ENCODE data around the gene PPFIA2.
A peak's percentile ranks its signal among the peaks of the same experiment; 100 is the strongest.

The PPFIA2 gene

GRCh38 chr12:81333812-81334211 lies 425.3 kb downstream of the PPFIA2 start:
- DNase-seq, result no peak

DNA sequence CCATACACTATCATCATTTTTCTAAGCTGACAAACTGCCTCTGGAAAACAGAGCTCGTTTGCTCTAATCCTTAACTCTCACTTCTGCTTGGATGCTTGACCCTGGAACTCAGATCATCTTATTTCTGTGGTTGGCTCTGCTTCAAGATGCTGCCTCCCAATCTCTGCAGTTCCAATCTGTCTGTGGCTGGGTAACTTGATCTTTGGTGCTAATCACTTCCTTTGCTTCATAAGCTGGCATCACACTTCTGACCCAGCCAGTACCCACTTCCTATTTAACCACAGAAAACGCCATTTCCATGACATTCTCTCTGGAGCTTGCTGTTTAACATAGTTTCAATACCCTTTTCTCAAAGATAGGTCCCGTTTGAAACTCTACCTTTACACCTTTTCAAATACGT lies 427.1 kb downstream of the PPFIA2 start:
- no peak for DNase-seq

- no peak for DNase-seq
Observed at GRCh38 chr12:81330480-81330879, 428.7 kb downstream of the PPFIA2 start.

GRCh38 chr12:81329085-81329484 lies 430.1 kb downstream of the PPFIA2 start:
- no peak for DNase-seq

DNA sequence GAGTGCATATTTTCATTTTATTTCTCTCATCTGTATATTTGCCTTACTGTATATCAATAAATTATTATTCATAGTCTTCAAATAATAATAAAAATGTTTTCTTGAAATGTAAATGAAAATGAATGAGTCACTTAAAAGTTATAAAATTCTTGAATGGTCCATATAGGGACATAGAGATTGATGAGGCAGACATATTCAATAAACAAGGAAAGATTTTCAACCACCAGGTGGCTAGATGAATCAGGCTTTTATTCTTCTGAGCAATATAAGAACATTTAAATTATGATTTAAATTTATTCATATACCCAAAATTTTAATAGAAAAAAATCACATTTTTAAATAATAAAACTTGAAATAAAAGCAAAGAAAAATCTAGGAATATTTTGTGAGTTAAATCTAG lies 431.7 kb downstream of the PPFIA2 start:
- DNase-seq, result no peak

DNA sequence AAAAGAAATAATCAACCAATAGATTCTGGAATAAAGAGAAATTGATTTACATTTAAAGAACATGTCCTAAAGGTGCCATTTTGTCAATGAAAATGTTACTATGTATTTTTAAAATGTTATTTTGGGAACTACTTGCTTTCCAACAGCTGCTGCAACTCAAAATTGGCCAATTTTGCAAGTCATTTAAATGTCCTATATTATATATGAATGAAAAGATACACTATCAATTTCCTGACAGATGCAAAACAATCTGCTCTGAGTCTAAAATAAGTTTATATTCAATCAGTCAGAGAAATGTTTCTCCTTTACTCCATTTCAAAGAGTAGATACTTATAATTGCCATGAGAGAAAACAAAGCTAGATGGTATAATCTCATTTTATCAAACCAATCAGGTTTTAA lies 434.1 kb downstream of the PPFIA2 start:
- DNase-seq, result no peak

DNA sequence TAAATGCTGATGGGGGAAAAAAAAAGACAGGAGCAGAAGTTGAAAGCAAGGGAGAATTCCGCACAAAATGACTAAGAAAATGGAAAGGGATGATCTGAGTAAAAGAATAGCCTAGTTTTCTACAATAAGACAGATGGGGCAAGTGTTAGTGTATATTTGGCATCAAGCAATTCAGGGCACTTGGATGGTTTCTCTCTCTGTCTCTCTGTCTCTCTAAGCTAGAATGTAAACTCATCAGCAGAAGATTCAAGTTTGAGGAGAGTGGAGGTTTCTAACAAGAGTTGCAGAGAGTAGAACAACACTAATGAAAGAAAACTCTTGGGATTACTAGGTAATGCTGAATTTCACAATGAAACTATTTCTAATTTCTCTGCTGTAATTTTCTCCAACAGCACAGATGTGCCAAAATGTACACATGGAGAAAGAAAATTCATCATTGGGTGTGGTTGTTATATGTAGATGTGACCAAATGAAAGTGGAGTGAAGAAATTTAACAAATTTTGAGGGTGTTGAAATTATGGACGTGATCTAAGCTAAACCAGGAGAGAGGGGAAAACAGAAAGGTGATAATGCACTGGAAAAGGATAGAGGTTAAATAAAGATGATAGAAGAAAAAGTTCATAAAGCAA lies 444.1 kb downstream of the PPFIA2 start:
- DNase-seq, result no peak

DNA sequence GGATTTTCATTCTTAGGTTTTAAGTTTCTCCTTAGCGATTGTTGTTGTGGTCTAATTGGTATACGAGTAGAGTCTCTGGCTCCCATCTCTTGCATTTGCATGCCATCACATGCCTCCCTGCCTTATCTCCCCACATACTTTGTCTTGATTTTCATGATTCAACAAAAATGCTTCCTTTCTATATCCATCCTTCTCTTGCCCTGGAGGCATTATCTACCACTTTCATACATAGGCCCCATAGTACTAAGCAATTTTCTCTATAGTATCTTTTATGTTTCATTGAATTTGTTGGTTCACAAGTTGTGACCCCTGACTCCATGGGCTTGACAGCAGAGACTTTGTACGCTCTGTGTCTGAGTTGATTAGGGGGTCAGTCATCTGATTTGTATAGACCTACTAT lies 455.2 kb downstream of the PPFIA2 start:
- no peak for DNase-seq

DNA sequence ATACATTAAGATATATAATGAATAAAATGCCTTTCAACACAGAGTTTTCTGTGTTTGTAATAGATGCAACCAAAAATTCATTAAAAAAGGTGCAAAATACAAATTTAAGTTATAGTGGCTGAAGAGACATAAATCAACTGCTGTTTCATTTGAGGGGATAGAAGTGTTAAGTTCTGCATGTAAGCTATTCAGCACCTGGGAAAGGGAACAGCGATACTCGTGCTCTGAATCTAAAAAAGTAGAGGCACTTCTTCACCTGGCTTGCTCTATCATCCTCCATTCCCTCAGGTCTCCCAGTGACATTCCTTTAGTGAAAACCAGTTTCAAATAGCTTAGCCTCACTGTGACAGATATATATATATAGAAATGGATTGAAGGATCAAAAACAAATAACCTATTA lies 458.7 kb downstream of the PPFIA2 start:
- DNase-seq, result no peak

- DNase-seq, result no peak
Observed at GRCh38 chr12:81297601-81298000, 461.5 kb downstream of the PPFIA2 start.

- DNase-seq, result no peak
Observed at GRCh38 chr12:81296556-81297305, 462.4 kb downstream of the PPFIA2 start.

GRCh38 chr12:81295251-81295650 lies 463.9 kb downstream of the PPFIA2 start:
- no peak for DNase-seq

DNA sequence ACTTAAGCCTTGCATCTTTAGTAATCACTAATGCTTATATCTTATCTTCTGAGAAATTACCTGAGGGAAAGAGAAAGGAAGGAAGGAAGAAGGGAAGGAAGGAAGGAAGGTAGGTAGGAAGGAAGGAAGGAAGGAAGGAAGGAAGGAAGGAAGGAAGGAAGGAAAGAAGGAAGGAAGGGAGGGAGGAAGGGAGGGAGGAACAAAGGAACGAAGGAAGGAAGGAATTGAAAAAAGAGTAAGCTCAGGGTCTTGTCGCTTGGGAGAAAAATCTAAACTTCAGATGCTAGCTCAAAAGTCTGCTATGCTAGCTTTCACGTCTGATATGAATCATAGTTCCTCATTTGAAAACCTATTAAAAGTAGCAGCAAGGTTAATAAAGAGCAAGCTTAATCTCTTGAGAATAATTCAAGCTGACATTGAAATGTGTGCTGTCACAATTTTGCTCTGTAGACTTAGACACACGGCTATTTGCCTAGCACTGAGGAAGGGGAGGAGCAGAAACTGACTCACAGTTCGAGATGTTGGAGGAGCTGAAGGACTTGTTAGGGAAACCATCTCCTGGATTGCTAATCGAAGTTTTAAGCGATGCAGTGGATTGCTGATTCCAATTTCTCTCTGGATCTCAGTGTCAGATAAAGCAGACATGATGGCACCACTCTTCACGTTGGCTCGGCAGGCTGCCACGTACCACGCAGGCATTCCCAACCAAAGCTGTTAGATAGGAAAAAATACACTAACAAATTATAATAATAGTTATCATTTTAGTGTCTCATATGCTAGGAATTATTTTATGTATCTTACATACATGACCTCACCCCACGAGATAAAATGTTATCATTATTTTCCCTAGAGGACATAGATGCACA lies 464.6 kb downstream of the PPFIA2 start:
- DNase-seq, result no peak

- no peak for DNase-seq
Observed at GRCh38 chr12:81288651-81289050, 470.5 kb downstream of the PPFIA2 start.

DNA sequence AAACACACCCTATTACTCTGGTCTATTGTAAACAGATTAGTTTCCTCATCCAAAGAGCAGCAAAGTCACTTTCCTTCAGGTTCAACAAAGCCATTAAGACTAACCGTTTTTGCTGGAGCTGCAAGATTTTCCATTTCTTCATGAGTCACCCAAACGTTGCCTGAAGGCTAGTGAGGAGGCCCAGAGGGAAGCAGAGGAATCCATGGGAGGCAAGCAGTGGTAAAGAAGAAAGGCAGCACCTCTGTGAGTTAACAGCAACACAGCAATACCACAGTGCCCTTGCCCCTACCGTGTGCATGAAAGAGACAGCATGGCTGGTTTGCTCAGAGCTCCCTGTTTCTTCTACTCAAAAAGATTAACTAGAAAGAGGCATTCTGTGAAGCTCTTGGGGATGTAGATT lies 475.0 kb downstream of the PPFIA2 start:
- DNase-seq, result no peak

- peak; percentile 45 for DNase-seq
Observed at GRCh38 chr12:81274637-81275529, 484.3 kb downstream of the PPFIA2 start.

GRCh38 chr12:81270385-81270784 lies 488.8 kb downstream of the PPFIA2 start:
- no peak for DNase-seq

DNA sequence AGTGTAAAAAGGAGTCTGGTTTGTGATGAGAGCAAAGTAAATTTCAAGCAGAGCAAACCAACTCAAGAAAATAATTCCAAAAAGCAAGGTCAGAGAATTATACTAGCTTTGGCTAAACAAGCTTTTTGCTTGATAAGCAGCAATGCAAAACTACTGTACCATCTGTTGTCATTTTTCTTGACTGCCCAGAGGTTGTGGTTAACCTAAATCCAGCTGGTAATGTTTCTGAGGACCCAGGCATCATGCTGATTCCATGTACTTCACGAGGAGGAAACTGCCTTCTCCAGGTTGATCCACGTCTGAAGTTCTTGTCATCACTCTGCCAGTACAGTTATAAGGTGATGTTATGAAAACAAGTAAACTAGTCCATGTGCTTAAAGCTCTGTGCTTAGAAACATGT lies 496.1 kb downstream of the PPFIA2 start:
- DNase-seq, result no peak

GRCh38 chr12:81261508-81262207 lies 497.5 kb downstream of the PPFIA2 start:
- DNase-seq, result no peak

- no peak for DNase-seq
Observed at GRCh38 chr12:81259360-81259759, 499.8 kb downstream of the PPFIA2 start.

DNA sequence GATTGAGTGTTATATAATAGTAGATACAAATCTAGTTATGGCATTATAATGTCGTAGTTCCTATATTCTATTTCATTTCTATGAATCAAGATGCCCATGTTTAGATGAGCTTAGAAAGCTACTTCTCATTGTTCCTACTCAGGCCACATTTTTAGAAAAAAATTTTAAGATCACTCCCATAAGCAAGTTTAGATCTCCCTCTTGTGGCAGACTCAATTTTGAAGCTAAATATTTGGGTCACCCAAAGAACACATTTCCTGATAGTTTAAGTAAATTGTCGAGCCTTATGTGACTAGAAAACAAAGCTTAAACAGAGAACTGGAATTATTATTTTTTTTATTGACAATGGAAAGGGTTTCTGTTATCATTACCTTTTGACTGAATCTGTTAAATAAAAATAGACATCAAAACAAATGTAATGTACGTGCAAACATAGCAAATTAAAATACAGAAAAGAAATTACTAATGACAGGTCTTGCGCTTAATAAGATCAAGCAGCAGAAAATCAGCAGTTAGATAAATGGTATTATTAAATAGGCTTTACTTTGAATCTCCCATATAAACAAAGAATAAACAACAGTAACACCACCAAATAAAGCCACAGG lies 501.1 kb downstream of the PPFIA2 start:
- DNase-seq, result peak; percentile 64

DNA sequence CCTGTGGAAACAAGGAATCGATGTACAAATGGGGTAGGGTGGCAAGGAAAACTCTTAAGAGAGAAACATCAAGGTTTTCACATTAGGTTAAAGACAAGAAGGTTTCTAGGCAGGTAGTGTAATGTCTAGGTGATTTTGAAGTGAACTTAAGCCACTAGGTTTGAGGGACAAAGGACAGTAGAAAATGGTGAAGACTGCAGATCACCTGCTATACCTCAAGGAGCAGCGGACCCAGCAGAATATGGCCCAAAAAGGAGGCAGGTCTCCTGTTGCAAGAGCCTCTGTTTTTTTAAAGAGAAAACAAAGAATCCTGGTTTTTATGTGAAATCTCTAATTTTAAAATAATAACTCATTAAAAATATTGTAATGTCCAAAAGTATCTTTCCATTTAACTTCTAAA lies 503.2 kb downstream of the PPFIA2 start:
- no peak for DNase-seq
